ACHN (cell line): ENCODE data around the gene KSR2.
A peak's percentile ranks its signal among the peaks of the same experiment; 100 is the strongest.

Experiments used
- DNase-seq: peaks from one replicate; pipeline ENCODE4 v3.0.0-alpha.2; 2015
- in situ Hi-C: cut with HindIII; loops from 2 replicates; pipeline ENCODE4 v1.10.0; 2017; ENCODE audit warnings: low sequenced_read_pairs, low pct_ligation_motif_present, low pct_unique_long_range_greater_than_20kb

KSR2 gene

GRCh38 chr12:117412465-117413188, 556.2 kb downstream of the KSR2 start:
- in situ Hi-C loops, result no loop called here
- DNase-seq, result no peak

- in situ Hi-C loops, result no loop called here
- DNase-seq, result no peak
Measured at GRCh38 chr12:117409286-117409685, 559.5 kb downstream of the KSR2 start.

GRCh38 chr12:117408161-117408791, 560.5 kb downstream of the KSR2 start:
- DNase-seq, result peak; percentile 55
- in situ Hi-C loops, result no loop called here

- DNase-seq, result no peak
Measured at GRCh38 chr12:117404940-117405339, 563.9 kb downstream of the KSR2 start.

GRCh38 chr12:117404203-117404853, 564.5 kb downstream of the KSR2 start:
- in situ Hi-C loops, result no loop called here
- no peak for DNase-seq

More at GRCh38 chr12:117404940-117405339, 563.9 kb downstream of the KSR2 start:
- in situ Hi-C loops, result no loop called here

GRCh38 chr12:117403586-117404139, 565.1 kb downstream of the KSR2 start:
- in situ Hi-C loops, result no loop called here

More at GRCh38 chr12:117403586-117404139, 565.1 kb downstream of the KSR2 start:
- no peak for DNase-seq
